ENCODE results near the gene CDH13. TPM values are rescaled to one million over a fixed set of nuclear protein-coding genes. Genes with fewer than 3 reads are reported as not detected.

The CDH13 gene
- total RNA-seq, 1 experiment from 2014 or later = 49.3 TPM

GRCh38 chr16:82660075-82660645 is 33.4 kb downstream of the CDH13 start:
- DNase-seq (ENCODE audit: unreplicated experiment) = no peak
- intact Hi-C loops (cut with micrococcal nuclease) = no loop called here
- ChIA-PET CTCF (interaction anchor here (0.7 kb wide), 1 partner anchor 9 kb away, joined by 4 read pairs; no protein-coding TSS in a partner anchor), POLR2A (interaction anchor here (0.9 kb wide), 1 partner anchor 17 kb away, joined by 3 read pairs; no protein-coding TSS in a partner anchor)
- Mint-ChIP-seq H3K4me3 (ENCODE audit: unreplicated experiment) (no peak overlapping the region), H3K27me3 (ENCODE audit: insufficient read depth, unreplicated experiment) (no peaks in the 10 kb centered on the region), H3K27ac (ENCODE audit: low read depth, unreplicated experiment) (no peak overlapping the region), H3K36me3 (ENCODE audit: insufficient read depth, unreplicated experiment) (peaks cover 8% of the 10 kb centered on the region), H3K4me1 (ENCODE audit: insufficient read depth, unreplicated experiment) (peaks cover 17% of the 10 kb centered on the region), H3K9me3 (ENCODE audit: unreplicated experiment) (no peaks in the 10 kb centered on the region)
- BruUV-seq (replicated peaks) = no TSS peak
- TF ChIP-seq, protein P1, sequence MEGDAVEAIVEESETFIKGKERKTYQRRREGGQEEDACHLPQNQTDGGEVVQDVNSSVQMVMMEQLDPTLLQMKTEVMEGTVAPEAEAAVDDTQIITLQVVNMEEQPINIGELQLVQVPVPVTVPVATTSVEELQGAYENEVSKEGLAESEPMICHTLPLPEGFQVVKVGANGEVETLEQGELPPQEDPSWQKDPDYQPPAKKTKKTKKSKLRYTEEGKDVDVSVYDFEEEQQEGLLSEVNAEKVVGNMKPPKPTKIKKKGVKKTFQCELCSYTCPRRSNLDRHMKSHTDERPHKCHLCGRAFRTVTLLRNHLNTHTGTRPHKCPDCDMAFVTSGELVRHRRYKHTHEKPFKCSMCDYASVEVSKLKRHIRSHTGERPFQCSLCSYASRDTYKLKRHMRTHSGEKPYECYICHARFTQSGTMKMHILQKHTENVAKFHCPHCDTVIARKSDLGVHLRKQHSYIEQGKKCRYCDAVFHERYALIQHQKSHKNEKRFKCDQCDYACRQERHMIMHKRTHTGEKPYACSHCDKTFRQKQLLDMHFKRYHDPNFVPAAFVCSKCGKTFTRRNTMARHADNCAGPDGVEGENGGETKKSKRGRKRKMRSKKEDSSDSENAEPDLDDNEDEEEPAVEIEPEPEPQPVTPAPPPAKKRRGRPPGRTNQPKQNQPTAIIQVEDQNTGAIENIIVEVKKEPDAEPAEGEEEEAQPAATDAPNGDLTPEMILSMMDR (IDR thresholded peaks at IDR 0.05; ENCODE audit: unreplicated experiment) = no peak

- ChIA-PET POLR2A (no interaction called here), CTCF (interaction anchor here (0.6 to 0.7 kb wide), 3 partner anchors 8 to 1089 kb away, joined by 3 to 4 read pairs (median 4); no protein-coding TSS in a partner anchor)
- intact Hi-C loops (cut with micrococcal nuclease) = no loop called here
- no peak for DNase-seq (ENCODE audit: unreplicated experiment)
- no peaks in the 10 kb centered on the region for H3K27me3 Mint-ChIP-seq (ENCODE audit: insufficient read depth, unreplicated experiment)
- no peak overlapping the region for H3K27ac Mint-ChIP-seq (ENCODE audit: low read depth, unreplicated experiment)
- no peak overlapping the region for H3K4me3 Mint-ChIP-seq (ENCODE audit: unreplicated experiment)
- TF ChIP-seq, protein P1 (IDR thresholded peaks at IDR 0.05; ENCODE audit: unreplicated experiment) = no peak
- BruUV-seq (replicated peaks) = no TSS peak
- H3K4me1 Mint-ChIP-seq (ENCODE audit: insufficient read depth, unreplicated experiment) = peaks cover 13% of the 10 kb centered on the region
- H3K36me3 Mint-ChIP-seq (ENCODE audit: insufficient read depth, unreplicated experiment) = peaks cover 8% of the 10 kb centered on the region
- no peaks in the 10 kb centered on the region for H3K9me3 Mint-ChIP-seq (ENCODE audit: unreplicated experiment)
Observed at GRCh38 chr16:82660966-82661365, 34.2 kb downstream of the CDH13 start.

DNA sequence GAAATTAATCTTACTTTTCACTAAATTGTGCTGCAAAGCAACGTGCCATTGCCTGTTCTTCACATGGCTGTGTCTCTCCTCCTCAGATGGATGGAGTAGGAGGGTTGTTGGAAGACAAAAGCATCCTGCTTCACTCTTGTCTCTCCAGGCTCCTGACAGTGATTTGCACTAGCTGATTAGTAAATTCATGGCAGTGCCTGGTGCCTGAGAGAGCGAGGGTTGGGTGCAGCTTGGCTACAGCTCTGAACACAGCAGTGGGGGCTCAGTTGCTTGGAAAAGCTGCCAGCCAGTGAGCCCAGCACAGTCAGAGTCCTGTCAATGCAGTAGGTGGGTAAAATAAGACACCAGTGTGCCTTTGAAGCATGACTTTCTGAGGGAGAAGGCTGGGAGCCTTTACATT is 37.4 kb downstream of the CDH13 start:
- TF ChIP-seq, protein P1 (IDR thresholded peaks at IDR 0.05; ENCODE audit: unreplicated experiment) = no peak
- Mint-ChIP-seq H3K36me3 (ENCODE audit: insufficient read depth, unreplicated experiment) (peaks cover 8% of the 10 kb centered on the region), H3K27ac (ENCODE audit: low read depth, unreplicated experiment) (no peak overlapping the region), H3K9me3 (ENCODE audit: unreplicated experiment) (no peaks in the 10 kb centered on the region), H3K4me1 (ENCODE audit: insufficient read depth, unreplicated experiment) (no peaks in the 10 kb centered on the region), H3K4me3 (ENCODE audit: unreplicated experiment) (no peak overlapping the region), H3K27me3 (ENCODE audit: insufficient read depth, unreplicated experiment) (no peaks in the 10 kb centered on the region)
- DNase-seq (ENCODE audit: unreplicated experiment) = no peak
- BruUV-seq (replicated peaks) = no TSS peak
- ChIA-PET CTCF (interaction anchor here (0.6 to 0.7 kb wide), 2 partner anchors 30 to 31 kb away, joined by 3 read pairs; no protein-coding TSS in a partner anchor), POLR2A (no interaction called here)
- intact Hi-C loops (cut with micrococcal nuclease) = no loop called here

DNA sequence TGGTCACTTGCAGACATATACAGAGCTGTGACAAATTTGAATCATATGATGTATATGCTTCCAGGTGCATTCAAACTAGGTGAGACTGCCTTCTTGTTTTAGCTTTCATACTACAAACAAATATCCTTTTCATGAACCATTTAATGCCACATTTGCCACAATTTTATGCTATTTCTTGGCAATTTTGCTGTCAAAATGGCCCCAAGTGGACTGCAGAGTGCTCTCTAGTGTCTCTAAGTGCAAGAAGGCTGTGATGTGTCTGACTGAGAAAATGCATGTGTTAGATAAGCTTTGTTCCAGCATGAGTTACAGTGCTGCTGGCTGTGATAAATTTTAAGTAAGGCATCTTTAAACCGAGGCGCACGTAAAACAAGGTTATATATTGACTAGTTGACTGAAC is 38.3 kb downstream of the CDH13 start:
- H3K4me3 Mint-ChIP-seq (ENCODE audit: unreplicated experiment) = no peak overlapping the region
- no peak overlapping the region for H3K27ac Mint-ChIP-seq (ENCODE audit: low read depth, unreplicated experiment)
- no peaks in the 10 kb centered on the region for H3K27me3 Mint-ChIP-seq (ENCODE audit: insufficient read depth, unreplicated experiment)
- H3K4me1 Mint-ChIP-seq (ENCODE audit: insufficient read depth, unreplicated experiment) = no peaks in the 10 kb centered on the region
- intact Hi-C loops (cut with micrococcal nuclease) = no loop called here
- ChIA-PET POLR2A (no interaction called here), CTCF (interaction anchor here (1.7 kb wide), 1 partner anchor 25 kb away, joined by 5 read pairs; no protein-coding TSS in a partner anchor)
- DNase-seq (ENCODE audit: unreplicated experiment) = no peak
- H3K9me3 Mint-ChIP-seq (ENCODE audit: unreplicated experiment) = no peaks in the 10 kb centered on the region
- TF ChIP-seq, protein P1 (IDR thresholded peaks at IDR 0.05; ENCODE audit: unreplicated experiment) = no peak
- no TSS peak for BruUV-seq (replicated peaks)
- peaks cover 8% of the 10 kb centered on the region for H3K36me3 Mint-ChIP-seq (ENCODE audit: insufficient read depth, unreplicated experiment)

Measured in MCF 10A (cell line).